SK-N-SH (cell line): ENCODE data around the gene POU2AF2.

Experiments used
- GABPA ChIP-seq: IDR thresholded peaks from 2 replicates; pipeline ENCODE4 v1.4.0; 2012; ENCODE audit warnings: low read depth, mild to moderate bottlenecking
- POLR2AphosphoS5 ChIP-seq: IDR thresholded peaks from 2 replicates; pipeline ENCODE4 v1.6.1; 2012; ENCODE audit warnings: low read depth, low read length
- TF ChIP-seq, protein P1 (sequence below): fragments of 200-600 bp; sonication (generic); IDR thresholded peaks from 2 replicates; pipeline ENCODE4 v1.6.1; 2017; ENCODE audit warnings: antibody characterized with exemption, mild to moderate bottlenecking, moderate library complexity

DNA sequence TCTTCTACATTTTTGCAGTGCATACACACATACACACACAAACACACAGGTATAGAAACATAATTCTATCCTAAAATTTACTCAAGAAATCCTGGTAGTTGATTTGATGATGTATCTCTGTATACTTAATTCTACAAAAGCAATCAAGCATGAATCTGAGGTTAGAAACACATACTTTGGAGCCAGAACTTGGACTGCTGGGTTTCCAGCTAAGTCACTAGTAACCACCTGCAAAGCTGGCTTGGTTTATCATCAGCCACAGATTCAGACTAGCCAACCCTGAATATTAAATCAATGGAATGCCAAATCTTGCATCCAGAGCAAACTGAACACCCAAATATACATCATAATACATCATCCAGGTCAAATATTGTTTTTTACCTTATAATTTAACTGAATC, 24.8 kb upstream of the POU2AF2 start:
- no peak for TF ChIP-seq GABPA
- TF ChIP-seq, protein P1, sequence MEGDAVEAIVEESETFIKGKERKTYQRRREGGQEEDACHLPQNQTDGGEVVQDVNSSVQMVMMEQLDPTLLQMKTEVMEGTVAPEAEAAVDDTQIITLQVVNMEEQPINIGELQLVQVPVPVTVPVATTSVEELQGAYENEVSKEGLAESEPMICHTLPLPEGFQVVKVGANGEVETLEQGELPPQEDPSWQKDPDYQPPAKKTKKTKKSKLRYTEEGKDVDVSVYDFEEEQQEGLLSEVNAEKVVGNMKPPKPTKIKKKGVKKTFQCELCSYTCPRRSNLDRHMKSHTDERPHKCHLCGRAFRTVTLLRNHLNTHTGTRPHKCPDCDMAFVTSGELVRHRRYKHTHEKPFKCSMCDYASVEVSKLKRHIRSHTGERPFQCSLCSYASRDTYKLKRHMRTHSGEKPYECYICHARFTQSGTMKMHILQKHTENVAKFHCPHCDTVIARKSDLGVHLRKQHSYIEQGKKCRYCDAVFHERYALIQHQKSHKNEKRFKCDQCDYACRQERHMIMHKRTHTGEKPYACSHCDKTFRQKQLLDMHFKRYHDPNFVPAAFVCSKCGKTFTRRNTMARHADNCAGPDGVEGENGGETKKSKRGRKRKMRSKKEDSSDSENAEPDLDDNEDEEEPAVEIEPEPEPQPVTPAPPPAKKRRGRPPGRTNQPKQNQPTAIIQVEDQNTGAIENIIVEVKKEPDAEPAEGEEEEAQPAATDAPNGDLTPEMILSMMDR: no peak
- TF ChIP-seq POLR2AphosphoS5: no peak
